HG03103 (cell line): ENCODE results near the gene NCS1.

Experiments used
- ATAC-seq: cut with Tn5 transposase; IDR thresholded peaks from one replicate; pipeline ENCODE4 v1.9.1; 2021; ENCODE audit warnings: low read depth; ENCODE audit not compliant: unreplicated experiment

NCS1 gene

DNA sequence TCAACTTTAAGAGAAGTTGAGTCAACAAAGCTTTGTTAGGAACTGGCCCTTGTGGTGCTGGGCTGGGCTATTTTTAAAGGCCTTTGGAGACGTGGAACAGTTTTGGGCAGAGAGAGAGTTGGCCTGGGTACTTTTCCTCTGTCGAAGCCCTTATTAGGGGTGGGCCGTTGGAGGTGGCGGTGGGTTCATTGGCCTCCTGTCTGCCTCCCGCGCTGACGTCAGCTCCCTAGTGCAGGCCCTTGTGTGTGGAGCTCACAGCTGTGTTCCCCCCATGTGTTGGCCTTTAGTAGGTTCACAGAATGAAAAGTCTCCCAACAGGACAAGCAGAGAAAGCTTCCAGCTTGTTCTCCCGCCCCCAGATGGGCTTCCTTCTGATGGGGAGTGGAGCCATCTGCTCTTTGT is 2.7 kb downstream of the NCS1 start:
- no peak for ATAC-seq

DNA sequence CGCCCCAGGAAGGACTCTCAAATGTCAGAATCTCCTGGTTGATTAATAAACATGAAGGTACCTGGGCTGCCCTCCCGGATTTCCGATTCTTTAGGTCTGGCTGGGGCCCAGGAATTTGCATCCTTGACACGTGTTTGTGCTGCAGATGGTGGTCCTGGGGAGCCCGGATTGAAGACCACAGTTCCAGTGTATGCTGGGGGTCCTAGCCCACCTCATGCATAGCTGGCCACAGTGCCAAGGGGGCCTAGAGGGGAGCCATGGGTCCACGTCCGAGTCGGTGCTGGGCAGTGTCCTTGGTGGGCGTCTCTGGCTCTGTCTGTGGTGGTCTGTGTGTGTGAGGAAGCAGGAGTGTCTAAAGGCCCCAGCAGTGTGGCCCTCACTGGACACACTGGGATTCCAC is 3.2 kb downstream of the NCS1 start:
- no peak for ATAC-seq

DNA sequence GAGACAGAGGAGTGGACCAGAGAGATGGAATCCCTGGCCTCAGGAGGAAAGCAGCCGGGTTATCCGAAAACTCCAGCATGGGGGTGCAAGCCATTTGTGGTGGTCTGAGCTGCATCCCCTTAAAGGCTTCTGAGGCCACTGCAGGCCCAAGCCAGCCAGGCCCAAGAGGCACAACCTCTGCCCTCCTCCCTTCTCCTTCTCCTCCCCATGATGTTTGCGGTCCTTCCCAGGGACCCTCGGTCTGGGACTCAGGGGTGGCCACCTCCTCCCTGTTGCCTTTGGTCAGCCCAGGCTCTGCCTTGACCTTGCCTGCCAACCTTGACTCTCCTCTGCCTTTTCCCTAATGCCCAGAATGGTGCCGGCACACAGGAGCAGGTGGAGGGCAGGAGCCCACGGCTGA is 4.6 kb downstream of the NCS1 start:
- no peak for ATAC-seq

DNA sequence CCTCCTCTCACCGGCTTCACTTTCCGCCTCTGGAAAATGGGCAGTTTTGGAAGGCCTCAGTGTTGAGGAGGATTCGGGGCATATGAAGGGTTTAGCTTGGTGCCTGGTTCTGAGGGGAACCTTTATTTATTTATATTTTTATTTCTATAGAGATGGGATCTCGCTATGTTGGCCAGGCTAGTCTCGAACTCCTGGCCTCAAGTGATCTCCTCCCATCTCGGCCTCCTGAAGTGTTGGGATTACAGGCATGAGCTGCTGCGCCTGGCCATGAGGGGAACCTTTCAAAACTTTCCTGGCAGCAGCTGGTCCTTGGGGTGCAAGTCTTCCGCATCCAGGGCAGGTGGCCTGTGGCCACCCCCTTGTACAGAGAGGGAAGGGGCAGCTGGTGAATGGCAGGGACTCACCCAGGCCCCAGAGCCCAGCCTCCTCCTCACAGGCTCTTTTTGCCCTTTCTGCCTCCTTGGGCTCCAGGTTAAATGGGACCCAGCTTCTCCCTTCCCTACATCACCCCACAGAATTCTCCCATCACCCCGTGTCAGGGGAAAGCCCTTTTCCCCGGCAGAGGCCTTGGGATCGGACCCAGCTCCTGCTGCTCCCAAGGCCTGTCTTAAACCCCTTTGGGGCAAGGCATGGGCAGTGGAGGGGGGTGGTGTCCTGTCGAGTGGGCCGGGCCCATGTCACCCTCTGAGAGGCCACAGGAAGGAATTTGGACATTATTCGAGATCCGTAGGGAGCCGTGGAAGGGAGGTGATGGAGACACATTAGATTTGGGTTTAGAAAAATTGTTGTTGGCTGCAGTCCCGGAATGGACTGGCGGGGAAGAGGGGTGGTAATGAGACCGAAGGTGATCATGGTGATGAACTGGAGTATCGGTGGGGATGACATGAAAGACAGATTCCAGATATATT is 5.9 kb downstream of the NCS1 start:
- ATAC-seq: no peak

DNA sequence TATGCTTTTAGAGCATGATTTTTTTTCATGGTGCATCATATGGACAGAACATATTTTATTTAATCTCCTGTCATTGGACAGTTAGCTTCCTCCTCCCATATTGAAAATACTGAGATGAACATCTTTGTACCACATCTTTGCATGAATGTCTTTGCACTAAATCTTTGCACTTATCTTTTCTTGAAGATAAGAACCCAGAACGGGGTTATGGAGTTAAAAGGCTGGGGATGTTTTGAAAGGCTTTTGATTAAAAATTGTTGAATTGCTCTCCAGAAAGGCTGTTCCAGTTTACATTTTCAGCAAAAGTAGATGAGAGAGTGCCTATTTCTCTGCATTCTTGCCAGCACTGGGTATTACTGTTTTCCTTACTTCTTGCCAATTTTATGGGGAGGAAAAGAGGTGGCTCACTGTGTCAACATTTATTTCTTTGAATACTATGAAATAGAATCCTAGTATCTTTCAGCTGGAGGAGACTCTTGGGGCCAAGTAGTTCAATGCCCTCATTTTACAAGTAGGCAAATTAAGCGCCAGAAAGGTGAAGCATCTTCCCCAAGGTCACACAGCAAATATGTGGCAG is 7.2 kb downstream of the NCS1 start:
- no peak for ATAC-seq

DNA sequence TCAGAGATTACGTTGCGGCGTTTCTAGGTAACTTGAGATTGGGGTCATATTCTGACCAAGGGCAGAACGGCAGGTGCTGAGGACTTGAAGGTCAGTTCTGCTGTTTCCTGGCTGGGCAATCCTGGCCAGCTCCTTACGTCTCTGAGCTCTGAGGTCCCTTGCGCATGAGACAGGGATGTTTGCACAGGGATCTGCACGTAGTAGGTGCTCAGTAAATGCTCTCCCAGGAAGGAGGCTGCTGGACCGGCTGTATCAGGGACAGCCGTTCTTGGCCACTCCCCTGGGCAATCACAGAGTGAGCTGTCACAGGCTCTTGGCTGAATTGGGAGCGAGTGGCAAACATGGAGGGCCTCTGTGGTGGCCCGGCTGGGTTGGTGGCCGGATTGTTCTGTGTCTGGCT is 8.3 kb downstream of the NCS1 start:
- ATAC-seq: no peak

DNA sequence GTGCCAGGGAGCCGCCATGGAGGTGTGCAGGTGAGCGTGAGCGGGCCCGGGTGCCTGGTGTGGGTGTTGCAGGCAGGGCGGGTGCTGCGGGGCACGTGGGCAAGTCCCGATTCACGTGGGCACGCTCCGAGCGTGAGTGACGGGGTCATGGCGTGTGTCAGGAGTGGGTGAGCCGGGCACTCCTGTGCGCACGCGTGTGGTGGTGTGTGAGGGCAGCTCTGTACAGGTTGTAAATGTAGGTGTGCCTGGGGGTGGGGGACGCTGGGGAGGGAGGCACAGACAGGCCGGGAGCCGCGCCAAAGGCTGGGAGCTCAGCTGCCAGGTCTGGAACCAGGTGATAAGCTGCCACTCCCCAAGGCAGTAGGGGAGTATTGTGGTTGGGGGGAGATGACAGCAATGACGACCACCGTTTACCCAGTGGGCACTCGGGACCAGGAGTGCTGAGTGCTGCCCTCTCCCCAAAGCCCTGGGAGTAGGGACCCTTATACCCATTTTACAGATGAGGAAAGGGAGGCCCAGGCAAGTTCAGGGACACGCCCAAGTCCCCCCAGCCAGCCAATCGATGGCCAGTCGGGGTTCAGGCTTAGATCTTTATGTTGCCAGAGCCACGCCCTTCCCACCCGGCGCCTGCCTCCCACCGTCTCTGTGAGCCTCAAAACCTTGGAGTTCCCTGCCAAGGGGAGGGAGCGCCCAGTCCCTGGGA is 9.6 kb downstream of the NCS1 start:
- ATAC-seq: no peak

DNA sequence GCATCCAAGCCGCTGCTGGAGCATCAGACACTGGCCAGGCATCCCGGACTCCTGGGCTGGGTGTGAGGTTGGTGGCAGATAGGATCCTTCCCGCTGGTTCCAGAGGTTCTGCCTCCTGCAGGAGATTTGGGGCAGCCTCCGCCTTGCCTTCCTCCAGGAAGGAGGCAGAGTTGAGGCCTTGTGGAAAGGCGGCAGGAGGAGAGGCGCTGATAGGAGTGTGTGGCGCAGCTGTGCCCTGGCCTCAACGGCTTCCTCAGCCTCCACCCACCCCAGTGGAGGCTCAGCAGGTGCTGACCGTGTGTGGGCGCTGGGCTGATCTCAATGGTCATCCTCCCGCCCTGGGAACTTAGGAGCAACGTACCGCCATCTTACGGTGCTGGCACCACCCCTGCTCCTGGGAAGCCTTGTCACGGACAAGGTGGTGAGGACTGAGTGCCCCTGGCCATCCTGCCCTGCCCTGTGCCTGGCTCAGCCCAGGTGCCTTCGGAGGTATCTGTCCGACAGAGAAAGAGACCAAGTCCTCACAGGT is 10.2 kb downstream of the NCS1 start:
- ATAC-seq: no peak

DNA sequence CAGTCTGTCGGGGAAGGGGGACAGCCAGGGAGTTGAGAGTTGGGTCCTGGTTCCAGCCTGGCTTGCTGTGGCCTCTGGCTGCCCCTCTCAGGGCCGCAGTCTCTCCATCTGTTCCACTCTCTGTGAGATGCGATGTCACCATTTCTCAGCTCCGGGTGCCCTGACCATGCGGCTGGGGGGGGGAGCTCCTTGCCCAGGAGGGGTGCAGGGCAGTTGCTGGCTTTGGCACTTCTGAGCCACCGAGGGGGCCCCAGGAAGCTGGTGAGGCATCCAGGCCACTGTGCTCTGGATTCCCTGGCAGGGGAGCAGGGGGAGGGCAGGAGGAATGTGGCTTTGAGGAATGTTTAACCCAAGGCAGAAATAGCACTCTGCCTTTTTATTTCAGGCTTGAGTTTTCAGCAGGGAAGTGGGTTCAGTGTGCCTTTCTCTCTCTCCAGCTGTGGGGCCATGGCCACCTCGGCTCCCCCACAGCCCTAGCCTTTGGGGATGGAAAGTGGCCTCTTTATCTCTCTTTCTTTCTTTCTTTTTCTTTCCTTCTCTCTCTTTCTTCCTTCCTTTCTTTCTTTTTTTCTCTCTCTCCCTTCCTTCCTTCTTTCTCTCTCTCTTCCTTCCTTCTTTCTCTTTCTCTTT is 11.0 kb downstream of the NCS1 start:
- no peak for ATAC-seq

DNA sequence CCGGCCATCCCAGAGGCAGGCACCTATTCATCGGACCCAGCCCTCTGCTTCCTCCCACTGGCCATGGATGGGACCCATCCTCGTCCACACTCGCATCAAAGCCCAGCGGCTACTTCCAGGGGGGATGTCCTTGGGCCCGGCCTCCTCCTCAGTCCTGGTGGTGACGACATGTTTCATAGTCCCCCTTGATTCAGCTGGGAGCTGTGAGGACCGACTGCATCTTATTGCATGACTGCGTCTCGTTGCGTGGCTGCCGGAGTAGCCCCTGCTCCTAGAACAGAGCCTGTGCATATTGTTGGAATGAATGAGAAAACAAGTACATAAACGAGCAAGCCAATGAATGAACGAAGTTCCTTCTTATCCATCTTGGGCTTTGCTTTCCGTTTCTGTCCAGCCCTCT is 12.8 kb downstream of the NCS1 start:
- no peak for ATAC-seq

DNA sequence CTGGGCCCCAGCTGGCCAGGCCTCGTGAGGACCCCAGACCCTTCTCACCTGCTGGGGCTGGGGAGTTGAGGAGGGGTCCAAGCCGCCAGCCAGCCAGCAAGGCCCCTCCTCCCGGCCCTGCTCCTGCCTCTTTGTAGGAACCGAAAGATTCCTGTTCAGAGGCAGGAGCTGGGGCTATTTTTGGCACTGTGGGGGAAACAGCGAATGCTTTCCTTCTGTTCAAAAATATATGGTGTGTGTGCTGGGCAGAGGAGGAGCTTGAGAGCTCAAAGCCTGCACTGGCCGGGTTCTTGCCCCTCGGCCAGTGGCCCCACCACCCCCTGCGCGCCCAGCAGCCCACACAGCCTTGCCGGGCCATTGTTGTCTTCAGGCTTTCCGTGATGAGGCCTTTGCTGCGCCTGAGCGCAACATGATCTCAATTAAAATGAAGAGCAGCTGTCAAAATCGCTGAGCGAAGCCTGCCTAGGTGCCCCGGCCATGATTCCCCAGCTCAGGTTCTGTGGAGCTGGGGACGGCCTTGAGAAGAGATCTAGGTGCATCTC is 13.4 kb downstream of the NCS1 start:
- ATAC-seq: no peak

DNA sequence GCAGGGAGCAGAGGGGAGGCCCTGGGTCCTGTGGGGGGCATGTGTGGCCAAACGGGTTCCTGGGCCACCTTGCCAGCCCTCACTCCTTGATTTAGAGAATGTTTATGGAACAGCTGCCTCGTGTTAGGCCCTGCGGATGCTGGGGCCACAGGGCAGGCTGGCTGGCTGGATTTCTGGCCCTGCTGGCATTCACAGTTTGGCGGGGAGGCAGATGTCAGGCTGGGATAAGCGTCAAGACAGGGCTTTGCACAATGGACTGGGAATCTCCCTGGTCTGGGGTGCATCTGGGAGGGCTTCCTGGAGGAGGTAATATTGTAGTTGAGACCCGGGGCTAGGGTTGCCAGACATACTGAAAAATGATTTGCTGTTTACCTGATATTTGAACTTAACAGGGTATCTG is 13.8 kb downstream of the NCS1 start:
- ATAC-seq: no peak

DNA sequence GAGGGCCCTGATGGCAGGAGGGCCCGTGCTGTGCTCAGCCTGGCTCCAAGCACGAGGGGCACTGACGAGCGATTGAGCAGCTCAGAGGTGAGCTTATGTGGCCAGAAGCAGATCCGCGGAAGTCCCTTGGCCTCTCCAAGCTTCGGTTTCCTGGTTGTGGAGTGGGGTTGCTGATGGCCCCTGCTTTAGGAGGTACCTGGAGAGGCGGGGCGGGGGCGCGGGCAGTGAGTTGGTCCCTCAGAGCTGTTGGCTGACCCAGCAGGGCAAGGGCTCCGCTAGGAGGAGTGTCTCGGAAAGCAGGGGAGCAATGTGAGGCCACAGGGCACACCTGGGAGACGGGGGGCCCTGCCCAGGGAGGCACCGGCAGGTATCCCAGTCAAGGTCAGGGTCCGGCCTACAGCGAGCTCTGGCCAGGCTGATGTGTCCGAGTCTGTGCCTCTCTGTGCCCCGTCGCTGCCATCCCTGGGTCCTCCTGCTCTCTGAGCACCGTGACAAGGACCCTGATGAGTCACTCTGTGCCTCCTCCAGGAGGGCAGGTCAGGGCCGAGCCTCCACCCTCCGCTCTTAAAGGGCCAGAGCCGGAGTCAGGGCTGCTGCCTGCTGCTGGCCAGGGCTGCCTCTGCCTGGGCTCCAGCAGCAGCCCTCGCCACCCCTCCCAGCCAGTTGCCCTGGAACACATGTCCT is 14.8 kb downstream of the NCS1 start:
- no peak for ATAC-seq

DNA sequence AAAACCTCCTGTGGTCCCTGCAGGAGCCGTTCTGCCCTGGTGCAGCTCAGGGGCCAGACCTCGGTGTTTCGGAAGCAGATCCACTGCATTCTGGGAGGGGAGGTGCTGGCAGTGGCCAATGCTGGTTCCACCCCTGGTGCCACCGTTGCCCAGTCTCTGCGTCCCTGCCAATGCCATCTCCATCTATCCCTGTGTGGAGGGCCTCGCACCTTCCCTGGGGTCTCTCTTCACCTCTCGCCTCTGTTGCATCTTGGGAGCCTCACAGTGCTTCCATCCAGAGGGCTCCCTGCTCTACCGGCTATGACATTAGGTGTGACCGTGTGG is 15.3 kb downstream of the NCS1 start:
- ATAC-seq: no peak

DNA sequence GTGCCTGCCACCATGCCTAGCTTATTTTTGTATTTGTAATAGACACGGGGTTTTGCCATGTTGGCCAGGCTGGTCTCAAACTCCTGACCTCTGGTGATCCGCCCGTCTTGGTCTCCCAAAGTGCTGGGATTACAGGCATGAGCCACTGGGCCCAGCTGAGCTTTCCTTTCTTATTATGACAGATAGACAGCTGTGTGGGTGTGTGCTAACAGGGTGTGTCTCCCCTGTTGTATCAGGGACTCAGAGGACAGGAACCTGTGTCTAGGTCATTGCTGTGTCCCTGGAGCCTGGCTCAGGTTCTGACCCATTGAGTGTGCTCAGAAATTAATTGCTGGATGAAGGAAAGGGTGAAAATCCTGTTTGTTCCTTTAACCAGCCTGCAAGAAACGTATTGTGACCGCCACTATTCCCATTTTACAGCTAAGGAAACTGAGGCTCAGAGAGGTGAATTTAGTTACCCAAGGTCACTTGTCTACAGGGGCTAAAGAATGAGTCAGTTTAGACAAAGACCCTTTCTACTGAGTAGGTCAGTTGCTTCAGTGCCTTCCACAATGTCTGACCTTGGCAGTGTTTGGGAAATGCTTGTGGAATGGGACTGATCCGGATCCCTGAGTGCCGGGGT is 16.8 kb downstream of the NCS1 start:
- ATAC-seq: no peak

DNA sequence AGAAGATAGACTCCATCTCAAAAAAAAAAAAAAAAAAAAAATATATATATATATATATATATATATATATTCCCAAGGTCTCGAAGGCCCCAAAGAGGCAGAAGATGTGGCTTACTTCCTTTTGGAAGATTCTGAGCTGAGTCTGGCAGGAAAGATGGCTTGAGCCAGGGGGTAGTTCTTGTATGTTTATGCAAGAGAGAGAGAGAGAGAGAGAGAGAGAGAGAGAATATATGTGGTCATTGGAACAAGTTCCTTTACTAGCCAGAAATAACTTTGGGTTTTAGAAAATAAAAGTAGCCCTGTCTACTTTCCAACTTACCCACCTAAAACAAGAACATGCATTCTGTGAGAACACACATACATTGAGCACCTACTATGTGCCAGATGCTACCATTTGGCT is 17.6 kb downstream of the NCS1 start:
- no peak for ATAC-seq

DNA sequence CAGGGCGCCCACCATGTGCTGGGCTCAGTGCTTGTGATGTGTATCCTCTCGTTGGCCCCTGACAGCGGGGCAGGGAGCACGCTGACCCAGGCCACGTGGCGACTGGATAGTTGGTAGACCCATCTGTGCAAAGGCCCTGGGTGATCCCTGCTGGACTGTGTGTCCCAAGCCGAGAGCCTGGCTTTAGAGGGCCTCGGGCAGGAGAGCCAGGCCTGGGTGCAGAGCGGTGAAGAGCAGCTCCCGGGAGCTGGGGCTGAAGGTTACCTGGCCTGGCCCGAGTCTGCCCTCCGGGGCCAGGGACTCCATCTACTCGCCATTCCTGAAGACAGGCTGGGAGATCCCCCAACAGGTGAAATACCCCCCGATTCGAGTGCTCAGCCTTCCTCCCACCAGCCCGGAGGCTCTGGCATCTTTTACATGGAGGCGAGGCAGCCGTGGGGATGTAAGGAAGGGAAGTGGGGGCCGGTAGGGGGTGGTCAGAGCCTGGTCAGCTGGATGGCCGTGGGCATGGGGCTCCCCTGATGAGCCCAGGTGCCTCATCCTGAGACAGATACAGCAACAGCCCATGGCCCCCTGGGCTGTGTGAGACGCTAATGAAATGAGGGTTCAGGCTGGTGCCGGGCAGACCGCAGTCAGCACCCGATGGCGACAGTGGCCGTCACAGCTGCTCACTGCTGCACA is 19.0 kb downstream of the NCS1 start:
- no peak for ATAC-seq

DNA sequence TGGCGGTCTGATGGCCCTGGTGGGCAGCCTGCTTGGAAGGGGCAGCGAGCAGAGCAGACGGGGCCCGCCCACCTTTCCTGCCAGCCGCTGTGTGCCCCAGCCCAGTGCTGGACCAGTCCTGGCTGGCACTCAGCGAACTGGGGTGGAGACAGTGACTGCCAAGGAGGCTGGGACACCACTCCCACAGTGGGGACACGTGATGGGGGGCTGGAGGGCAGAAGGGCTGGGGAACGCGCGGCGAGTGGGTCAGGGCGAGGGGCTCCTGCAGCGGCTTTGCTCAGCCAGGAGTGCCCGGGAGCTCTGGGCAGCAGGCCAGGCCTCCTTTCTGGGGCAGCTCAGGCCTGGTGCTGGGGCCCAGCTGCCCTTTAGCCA is 19.5 kb downstream of the NCS1 start:
- ATAC-seq: no peak

DNA sequence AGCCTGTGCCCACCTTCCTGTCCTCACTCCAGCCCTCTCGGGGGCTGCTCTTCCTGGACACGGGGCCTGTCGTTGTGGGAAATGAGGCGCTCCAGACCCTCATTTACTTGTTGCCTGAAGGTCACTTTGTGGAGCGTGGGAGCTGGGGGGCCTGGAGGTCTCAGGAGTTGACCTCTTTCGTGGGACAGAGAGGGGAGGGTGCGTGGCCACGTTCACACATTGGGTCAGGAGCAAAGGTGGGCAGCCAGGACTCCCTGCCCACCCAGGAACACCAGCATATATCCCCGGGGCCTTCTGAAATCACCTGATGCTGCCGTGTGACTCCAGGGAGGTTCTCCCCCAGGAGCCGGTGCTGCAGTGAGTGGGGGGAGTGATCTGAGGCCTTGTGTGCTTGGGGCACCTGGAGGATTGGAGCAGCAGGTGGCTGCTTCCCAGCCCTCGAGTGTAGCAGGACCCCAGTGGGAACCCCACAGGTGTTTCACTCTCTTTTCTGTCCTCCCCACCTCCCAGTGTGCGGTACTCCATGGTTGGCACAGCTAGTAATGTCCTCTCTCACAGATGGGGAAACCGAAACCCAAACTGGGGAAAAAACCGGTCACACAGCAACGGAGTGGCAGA is 20.3 kb downstream of the NCS1 start:
- ATAC-seq: no peak
